SKM-1 (cell line): Measurements from ENCODE around the gene XPOT.

ENCODE experiments used
- DNase-seq: peaks from one replicate; lab custom pipeline; 2025; ENCODE audit not compliant: unreplicated experiment; lab: John Stamatoyannopoulos, UW

Gene XPOT

GRCh38 chr12:64466178-64466577, 62.0 kb downstream of the XPOT start:
- no peak for DNase-seq

GRCh38 chr12:64468966-64469365, 64.8 kb downstream of the XPOT start:
- no peak for DNase-seq

GRCh38 chr12:64469455-64470142, 65.4 kb downstream of the XPOT start:
- DNase-seq, result no peak

GRCh38 chr12:64470495-64470894, 66.3 kb downstream of the XPOT start:
- DNase-seq, result no peak

GRCh38 chr12:64473176-64473575, 69.0 kb downstream of the XPOT start:
- DNase-seq, result no peak

GRCh38 chr12:64475518-64475917, 71.3 kb downstream of the XPOT start:
- DNase-seq, result no peak

GRCh38 chr12:64476844-64477243, 72.7 kb downstream of the XPOT start:
- no peak for DNase-seq

- no peak for DNase-seq
These were observed 74.5 kb downstream of the XPOT start for GRCh38 chr12:64478661-64479060.

- DNase-seq, result no peak
These were observed 76.0 kb downstream of the XPOT start for GRCh38 chr12:64480148-64480547.

- DNase-seq, result no peak
These were observed 82.5 kb downstream of the XPOT start for GRCh38 chr12:64486657-64487056.

- DNase-seq, result no peak
These were observed 87.5 kb downstream of the XPOT start for GRCh38 chr12:64491718-64492117.

GRCh38 chr12:64493513-64493912, 89.3 kb downstream of the XPOT start:
- no peak for DNase-seq

GRCh38 chr12:64494998-64495729, 91.0 kb downstream of the XPOT start:
- no peak for DNase-seq

- no peak for DNase-seq
These were observed 92.7 kb downstream of the XPOT start for GRCh38 chr12:64496839-64497400.

- no peak for DNase-seq
These were observed 93.3 kb downstream of the XPOT start for GRCh38 chr12:64497484-64497883.

GRCh38 chr12:64497903-64498302, 93.7 kb downstream of the XPOT start:
- DNase-seq, result no peak

- DNase-seq, result peak; percentile 37
These were observed 96.2 kb downstream of the XPOT start for GRCh38 chr12:64500394-64500793.
